ENCODE results near the gene DCHS2. TPM values are rescaled to one million over a fixed set of nuclear protein-coding genes. Genes with fewer than 3 reads are reported as not detected.

The DCHS2 gene
- polyA plus RNA-seq, 3 donors = not detected

- no peak overlapping the region for H3K9ac ChIP-seq (ENCODE audit: insufficient read depth, low read length, poor library complexity, severe bottlenecking)
- no peak overlapping the region for H3K27ac Mint-ChIP-seq
- 91% methylated on average over 1 of the region's 1 CpG for WGBS (ENCODE audit: insufficient coverage)
- no peaks in the 10 kb centered on the region for H3K36me3 ChIP-seq (replicated peaks in 1 of 2; ENCODE audit: control insufficient read depth in 1 of 2, insufficient read depth in 2 of 2, low read length in 2 of 2)
- no peak for TF ChIP-seq CTCF (IDR thresholded peaks at IDR 0.05)
- no peaks in the 10 kb centered on the region for H3K27me3 ChIP-seq (ENCODE audit: control insufficient read depth in 2 of 2, insufficient read depth in 2 of 2, low read length in 2 of 2)
- H3K36me3 Mint-ChIP-seq = no peaks in the 10 kb centered on the region
- H3K4me3 ChIP-seq (replicated peaks in 1 of 3; ENCODE audit: low read depth in 2 of 3, low read length in 3 of 3) = no peak overlapping the region
- H3K27me3 Mint-ChIP-seq (ENCODE audit: low read depth in 3 of 3) = peaks cover 0 to 8% (median 7%) of the 10 kb centered on the region in 3 donors
- intact Hi-C loops (cut with micrococcal nuclease) = no loop called here
- H3K4me1 ChIP-seq (ENCODE audit: control insufficient read depth in 1 of 2, insufficient read depth in 2 of 2, low read length in 2 of 2) = no peaks in the 10 kb centered on the region
- no peak overlapping the region for H3K27ac ChIP-seq (ENCODE audit: low read depth in 1 of 2, low read length in 2 of 2)
- no peaks in the 10 kb centered on the region for H3K9me3 ChIP-seq (replicated peaks in 1 of 2; ENCODE audit: control insufficient read depth in 1 of 2, insufficient read depth in 1 of 2, low read length in 2 of 2)
- H3K4me2 ChIP-seq (replicated peaks; ENCODE audit: extremely low read depth, low read length, poor library complexity, severe bottlenecking) = no peak overlapping the region
- H4K20me1 ChIP-seq (ENCODE audit: insufficient read depth, low read length) = no peaks in the 10 kb centered on the region
- H3K9me3 Mint-ChIP-seq = peaks cover 0 to 4% (median 0%) of the 10 kb centered on the region in 7 donors
- no peaks in the 10 kb centered on the region for H3K4me1 Mint-ChIP-seq
- H3K4me3 Mint-ChIP-seq = no peak overlapping the region
- DNase-seq = no peak
- H3K79me2 ChIP-seq (ENCODE audit: insufficient read depth, low read length) = no peaks in the 10 kb centered on the region
- H2AFZ ChIP-seq (ENCODE audit: insufficient read depth, low read depth, low read length, poor library complexity, severe bottlenecking) = no peak overlapping the region
These were observed 18.7 kb downstream of the DCHS2 start for GRCh38 chr4:154472858-154473257.

DNA sequence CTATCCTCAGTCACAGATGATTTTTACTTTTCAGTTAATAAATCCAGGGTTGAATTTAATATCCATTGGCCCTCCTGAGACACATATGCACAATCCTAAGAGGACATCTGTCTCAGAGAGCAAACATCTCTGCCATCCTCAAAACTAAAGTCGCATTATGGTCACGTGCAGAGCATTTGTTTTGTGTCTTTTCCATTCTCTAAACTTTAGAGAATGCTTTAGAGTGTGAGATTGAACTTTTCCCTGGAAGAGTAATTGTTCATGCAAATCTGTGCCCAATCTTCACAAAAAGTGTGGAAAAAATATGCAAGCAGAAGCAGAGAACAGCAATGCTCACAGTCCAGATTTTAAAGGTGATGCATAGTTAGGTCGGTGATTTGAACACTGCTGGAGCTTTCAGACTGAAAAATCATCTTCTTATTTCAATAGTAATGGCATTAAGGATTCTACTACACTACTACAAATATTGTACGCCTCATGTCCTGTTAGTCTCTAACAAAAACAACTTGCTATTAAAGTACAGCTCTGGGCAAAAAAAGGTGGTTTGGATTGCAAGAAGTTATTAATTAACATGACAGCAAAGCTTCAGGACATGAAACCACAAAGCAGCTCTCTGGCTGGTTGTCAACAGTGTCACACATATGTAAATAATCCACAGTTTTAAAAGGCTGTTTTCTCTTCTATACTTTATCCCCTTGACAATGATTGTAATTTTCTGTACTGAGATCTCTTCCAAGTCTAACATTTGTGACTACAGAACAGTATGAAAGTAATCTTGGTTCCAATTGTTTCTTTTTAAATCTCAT lies 19.9 kb downstream of the DCHS2 start:
- TF ChIP-seq CTCF (IDR thresholded peaks at IDR 0.05) = no peak
- DNase-seq = no peak
- Histone ChIP-seq H3K79me2 (ENCODE audit: insufficient read depth, low read length) (no peaks in the 10 kb centered on the region), H3K4me1 (ENCODE audit: control insufficient read depth in 1 of 2, insufficient read depth in 2 of 2, low read length in 2 of 2) (no peaks in the 10 kb centered on the region), H3K9ac (ENCODE audit: insufficient read depth, low read length, poor library complexity, severe bottlenecking) (no peak overlapping the region), H3K27me3 (ENCODE audit: control insufficient read depth in 2 of 2, insufficient read depth in 2 of 2, low read length in 2 of 2) (no peaks in the 10 kb centered on the region), H4K20me1 (ENCODE audit: insufficient read depth, low read length) (no peaks in the 10 kb centered on the region), H3K9me3 (replicated peaks in 1 of 2; ENCODE audit: control insufficient read depth in 1 of 2, insufficient read depth in 1 of 2, low read length in 2 of 2) (no peaks in the 10 kb centered on the region), H3K4me3 (replicated peaks in 1 of 3; ENCODE audit: low read depth in 2 of 3, low read length in 3 of 3) (no peak overlapping the region), H2AFZ (ENCODE audit: insufficient read depth, low read depth, low read length, poor library complexity, severe bottlenecking) (no peak overlapping the region), H3K36me3 (replicated peaks in 1 of 2; ENCODE audit: control insufficient read depth in 1 of 2, insufficient read depth in 2 of 2, low read length in 2 of 2) (no peaks in the 10 kb centered on the region), H3K27ac (ENCODE audit: low read depth in 1 of 2, low read length in 2 of 2) (no peak overlapping the region), H3K4me2 (replicated peaks; ENCODE audit: extremely low read depth, low read length, poor library complexity, severe bottlenecking) (no peak overlapping the region)
- intact Hi-C loops (cut with micrococcal nuclease) = no loop called here
- Mint-ChIP-seq H3K4me1 (no peaks in the 10 kb centered on the region), H3K36me3 (no peaks in the 10 kb centered on the region), H3K27me3 (ENCODE audit: low read depth in 3 of 3) (peaks cover 0 to 7% (median 5%) of the 10 kb centered on the region in 3 donors), H3K9me3 (peaks cover 0 to 4% (median 0%) of the 10 kb centered on the region in 7 donors), H3K27ac (no peak overlapping the region), H3K4me3 (no peak overlapping the region)
- WGBS (ENCODE audit: insufficient coverage) = 100% methylated on average over 1 of the region's 4 CpGs

Measured in CD14-positive monocyte (primary cell).